ENCODE data around the gene ATP6V1B1.
"Not testable (repeated sequence)": the region's sequence is repeated elsewhere in the genome, so short reads cannot be mapped to it uniquely, and the experiment has no call there.

The ATP6V1B1 gene

GRCh38 chr2:71004857-71005256, 69.2 kb downstream of the ATP6V1B1 start:
- Histone ChIP-seq H3K9ac (ENCODE audit: low read length in 2 of 2) (no peak overlapping the region), H3K36me3 (ENCODE audit: control insufficient read depth in 2 of 2, insufficient read depth in 2 of 2, low read length in 2 of 2) (no peaks in the 10 kb centered on the region)

GRCh38 chr2:71005271-71006202, 69.8 kb downstream of the ATP6V1B1 start:
- Histone ChIP-seq H3K27ac (ENCODE audit: low read length) (no peak overlapping the region), H3K4me1 (ENCODE audit: control insufficient read depth, insufficient read depth, low read length) (peaks cover 4% of the 10 kb centered on the region), H3K4me3 (ENCODE audit: low read length in 2 of 2) (no peak overlapping the region), H3K9ac (ENCODE audit: low read length in 2 of 2) (no peak overlapping the region), H3K9me3 (ENCODE audit: control insufficient read depth in 2 of 2, low read length in 2 of 2) (no peaks in the 10 kb centered on the region), H3K36me3 (ENCODE audit: control insufficient read depth in 2 of 2, insufficient read depth in 2 of 2, low read length in 2 of 2) (no peaks in the 10 kb centered on the region), H3K27me3 (ENCODE audit: control insufficient read depth in 1 of 2, insufficient read depth in 2 of 2, low read length in 2 of 2) (peaks cover 0 to 6% of the 10 kb centered on the region in 2 donors)

More at GRCh38 chr2:71004857-71005256, 69.2 kb downstream of the ATP6V1B1 start:
- Histone ChIP-seq H3K9me3 (ENCODE audit: control insufficient read depth in 2 of 2, low read length in 2 of 2) (no peaks in the 10 kb centered on the region), H3K27ac (ENCODE audit: low read length) (no peak overlapping the region), H3K27me3 (ENCODE audit: control insufficient read depth in 1 of 2, insufficient read depth in 2 of 2, low read length in 2 of 2) (peaks cover 0 to 4% of the 10 kb centered on the region in 2 donors), H3K4me3 (ENCODE audit: low read length in 2 of 2) (no peak overlapping the region), H3K4me1 (ENCODE audit: control insufficient read depth, insufficient read depth, low read length) (peaks cover 4% of the 10 kb centered on the region)

GRCh38 chr2:71006323-71006722, 70.6 kb downstream of the ATP6V1B1 start:
- no peak overlapping the region for H3K4me3 ChIP-seq (ENCODE audit: low read length in 2 of 2)
- H3K9me3 ChIP-seq (ENCODE audit: control insufficient read depth in 2 of 2, low read length in 2 of 2): no peaks in the 10 kb centered on the region
- no peaks in the 10 kb centered on the region for H3K4me1 ChIP-seq (ENCODE audit: control insufficient read depth, insufficient read depth, low read length)
- no peak overlapping the region for H3K27ac ChIP-seq (ENCODE audit: low read length)
- H3K27me3 ChIP-seq (ENCODE audit: control insufficient read depth in 1 of 2, insufficient read depth in 2 of 2, low read length in 2 of 2): peaks cover 0 to 7% of the 10 kb centered on the region in 2 donors
- H3K9ac ChIP-seq (ENCODE audit: low read length in 2 of 2): no peak overlapping the region
- H3K36me3 ChIP-seq (ENCODE audit: control insufficient read depth in 2 of 2, insufficient read depth in 2 of 2, low read length in 2 of 2): no peaks in the 10 kb centered on the region

GRCh38 chr2:71006955-71007799, 71.5 kb downstream of the ATP6V1B1 start:
- Histone ChIP-seq H3K27ac (ENCODE audit: low read length) (no peak overlapping the region), H3K36me3 (ENCODE audit: control insufficient read depth in 2 of 2, insufficient read depth in 2 of 2, low read length in 2 of 2) (no peaks in the 10 kb centered on the region), H3K4me1 (ENCODE audit: control insufficient read depth, insufficient read depth, low read length) (no peaks in the 10 kb centered on the region)

GRCh38 chr2:71008342-71008741, 72.6 kb downstream of the ATP6V1B1 start:
- Histone ChIP-seq H3K36me3 (ENCODE audit: control insufficient read depth in 2 of 2, insufficient read depth in 2 of 2, low read length in 2 of 2) (no peaks in the 10 kb centered on the region), H3K27me3 (ENCODE audit: control insufficient read depth in 1 of 2, insufficient read depth in 2 of 2, low read length in 2 of 2) (peaks cover 0 to 7% of the 10 kb centered on the region in 2 donors), H3K4me3 (ENCODE audit: low read length in 2 of 2) (no peak overlapping the region), H3K9ac (ENCODE audit: low read length in 2 of 2) (no peak overlapping the region), H3K9me3 (ENCODE audit: control insufficient read depth in 2 of 2, low read length in 2 of 2) (no peaks in the 10 kb centered on the region), H3K27ac (ENCODE audit: low read length) (no peak overlapping the region), H3K4me1 (ENCODE audit: control insufficient read depth, insufficient read depth, low read length) (no peaks in the 10 kb centered on the region)

More at GRCh38 chr2:71006955-71007799, 71.5 kb downstream of the ATP6V1B1 start:
- Histone ChIP-seq H3K4me3 (ENCODE audit: low read length in 2 of 2) (no peak overlapping the region), H3K9ac (ENCODE audit: low read length in 2 of 2) (no peak overlapping the region), H3K9me3 (ENCODE audit: control insufficient read depth in 2 of 2, low read length in 2 of 2) (no peaks in the 10 kb centered on the region), H3K27me3 (ENCODE audit: control insufficient read depth in 1 of 2, insufficient read depth in 2 of 2, low read length in 2 of 2) (peaks cover 0 to 7% of the 10 kb centered on the region in 2 donors)

- H3K27ac ChIP-seq (ENCODE audit: low read length); H3K9ac ChIP-seq (ENCODE audit: low read length in 2 of 2); H3K27me3 ChIP-seq (ENCODE audit: control insufficient read depth in 1 of 2, insufficient read depth in 2 of 2, low read length in 2 of 2); H3K36me3 ChIP-seq (ENCODE audit: control insufficient read depth in 2 of 2, insufficient read depth in 2 of 2, low read length in 2 of 2); H3K4me1 ChIP-seq (ENCODE audit: control insufficient read depth, insufficient read depth, low read length); H3K4me3 ChIP-seq (ENCODE audit: low read length in 2 of 2); H3K9me3 ChIP-seq (ENCODE audit: control insufficient read depth in 2 of 2, low read length in 2 of 2): not testable (repeated sequence)
Measured at GRCh38 chr2:71011786-71012185, 76.1 kb downstream of the ATP6V1B1 start.
